ENCODE data around the gene SRC.

- TF ChIP-seq, protein P1, sequence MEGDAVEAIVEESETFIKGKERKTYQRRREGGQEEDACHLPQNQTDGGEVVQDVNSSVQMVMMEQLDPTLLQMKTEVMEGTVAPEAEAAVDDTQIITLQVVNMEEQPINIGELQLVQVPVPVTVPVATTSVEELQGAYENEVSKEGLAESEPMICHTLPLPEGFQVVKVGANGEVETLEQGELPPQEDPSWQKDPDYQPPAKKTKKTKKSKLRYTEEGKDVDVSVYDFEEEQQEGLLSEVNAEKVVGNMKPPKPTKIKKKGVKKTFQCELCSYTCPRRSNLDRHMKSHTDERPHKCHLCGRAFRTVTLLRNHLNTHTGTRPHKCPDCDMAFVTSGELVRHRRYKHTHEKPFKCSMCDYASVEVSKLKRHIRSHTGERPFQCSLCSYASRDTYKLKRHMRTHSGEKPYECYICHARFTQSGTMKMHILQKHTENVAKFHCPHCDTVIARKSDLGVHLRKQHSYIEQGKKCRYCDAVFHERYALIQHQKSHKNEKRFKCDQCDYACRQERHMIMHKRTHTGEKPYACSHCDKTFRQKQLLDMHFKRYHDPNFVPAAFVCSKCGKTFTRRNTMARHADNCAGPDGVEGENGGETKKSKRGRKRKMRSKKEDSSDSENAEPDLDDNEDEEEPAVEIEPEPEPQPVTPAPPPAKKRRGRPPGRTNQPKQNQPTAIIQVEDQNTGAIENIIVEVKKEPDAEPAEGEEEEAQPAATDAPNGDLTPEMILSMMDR (IDR thresholded peaks at IDR 0.05; ENCODE audit: insufficient read depth, low read length, poor library complexity, severe bottlenecking) = no peak
- no peak for TF ChIP-seq EZH2phosphoT487 (conservative IDR thresholded peaks at IDR 0.05; ENCODE audit: low read length)
Observed at GRCh38 chr20:37363221-37364012, 17.5 kb downstream of the SRC start.

All from SU-DHL-6 (cell line).